RWPE1 (cell line): ENCODE data around the gene SLC4A11.
"Not testable (repeated sequence)": the region's sequence is repeated elsewhere in the genome, so short reads cannot be mapped to it uniquely, and the experiment has no call there.

Experiments
- CTCF ChIA-PET: fragments of 350-600 bp; sonication (Branson Sonifier 250); formaldehyde crosslinking; extraction: SDS; loops from one replicate; lab custom pipeline; 2021; lab: Yijun Ruan, JAX
- POLR2A ChIA-PET: fragments of 400-600 bp; formaldehyde crosslinking; extraction: SDS; loops from one replicate; lab custom pipeline; 2020; ENCODE audit warnings: antibody characterized with exemption; ENCODE audit not compliant: low non-redundant PET; lab: Yijun Ruan, JAX
- DNase-seq: peaks from one replicate; pipeline ENCODE4 v3.0.0; 2012; ENCODE audit warnings: low spot score
- H3K27ac ChIP-seq: fragments of 450-650 bp; 2 replicates; pipeline ENCODE4 v1.5.1; 2017
- CTCF ChIP-seq: fragments of 450-650 bp; conservative IDR thresholded peaks from 2 replicates; pipeline ENCODE4 v1.5.1; 2017; ENCODE audit warnings: low read depth, mild to moderate bottlenecking

SLC4A11 gene

GRCh38 chr20:3222635-3223600, 16.1 kb downstream of the SLC4A11 start:
- H3K27ac ChIP-seq, result peak overlapping the region; percentile 76

GRCh38 chr20:3221398-3222226, 17.4 kb downstream of the SLC4A11 start:
- TF ChIP-seq CTCF, result no peak
- DNase-seq, result peak; percentile 66
- H3K27ac ChIP-seq, result peak overlapping the region; percentile 76
- ChIA-PET CTCF (interaction anchor here (0.5 kb wide), 1 partner anchor 697 kb away, joined by 4 read pairs; no protein-coding TSS in a partner anchor), POLR2A (interaction anchor here (0.6 to 0.9 kb wide), 2 partner anchors 24 to 183 kb away, joined by 3 read pairs; no protein-coding TSS in a partner anchor)

More at GRCh38 chr20:3222635-3223600, 16.1 kb downstream of the SLC4A11 start:
- no peak for DNase-seq
- no peak for TF ChIP-seq CTCF
- POLR2A ChIA-PET, result interaction anchor here (0.6 kb wide), 1 partner anchor 9 kb away, joined by 3 read pairs; no protein-coding TSS in a partner anchor
- CTCF ChIA-PET, result interaction anchor here (0.6 kb wide), 1 partner anchor 8 kb away, joined by 4 read pairs; no protein-coding TSS in a partner anchor

GRCh38 chr20:3218307-3218988, 20.5 kb downstream of the SLC4A11 start:
- peak; percentile 98 for TF ChIP-seq CTCF
- DNase-seq, result peak; percentile 71
- ChIA-PET CTCF (interaction anchor here (0.5 to 1.9 kb wide), 13 partner anchors 13 to 764 kb away, joined by 3 to 6 read pairs (median 3); no protein-coding TSS in a partner anchor), POLR2A (no interaction called here)
- peak overlapping the region; percentile 46 for H3K27ac ChIP-seq

GRCh38 chr20:3215359-3215917, 23.6 kb downstream of the SLC4A11 start:
- H3K27ac ChIP-seq, POLR2A ChIA-PET, DNase-seq, CTCF ChIA-PET: not testable (repeated sequence)

- ChIA-PET CTCF (no interaction called here), POLR2A (interaction anchor here (0.6 kb wide), 1 partner anchor 53 kb away, joined by 3 read pairs; the partner anchor contains the start of genes FASTKD5 and UBOX5)
- no peak overlapping the region for H3K27ac ChIP-seq
- TF ChIP-seq CTCF, result no peak
- no peak for DNase-seq
Observed at GRCh38 chr20:3213226-3213625, 25.8 kb downstream of the SLC4A11 start.

GRCh38 chr20:3210346-3210745, 28.6 kb downstream of the SLC4A11 start:
- TF ChIP-seq CTCF, result no peak
- ChIA-PET CTCF (interaction anchor here (0.6 to 2.0 kb wide), 2 partner anchors 37 to 1750 kb away, joined by 4 to 5 read pairs; no protein-coding TSS in a partner anchor), POLR2A (no interaction called here)
- H3K27ac ChIP-seq, result peak overlapping the region; percentile 4; the same call in 1 of the 2 replicates
- DNase-seq, result no peak
